OCI-LY1 (cell line): ENCODE results near the gene CTTNBP2.

ENCODE experiments used
- H2AFZ ChIP-seq: fragments of 200-600 bp; sonication (generic), shearing (Covaris generic); 2 replicates; pipeline ENCODE4 v1.6.0; 2014; ENCODE audit warnings: antibody characterized with exemption, mild to moderate bottlenecking, low read length
- H3F3A ChIP-seq: fragments of 200-600 bp; sonication (generic), shearing (Covaris generic); 2 replicates; pipeline ENCODE4 v1.6.0; 2014; ENCODE audit warnings: mild to moderate bottlenecking, antibody characterized with exemption, low read length, moderate library complexity; ENCODE audit not compliant: insufficient read depth
- H3K27ac ChIP-seq: fragments of 200-600 bp; sonication (generic); 2 replicates; pipeline ENCODE4 v1.5.1; 2014; ENCODE audit warnings: low read length, mixed run types, mild to moderate bottlenecking, low read depth; ENCODE audit not compliant: poor library complexity, severe bottlenecking
- H3K27me3 ChIP-seq: fragments of 200-600 bp; sonication (generic); 2 replicates; pipeline ENCODE4 v1.6.0; 2014; ENCODE audit warnings: antibody characterized with exemption, mild to moderate bottlenecking, low read length, moderate library complexity; ENCODE audit not compliant: insufficient read depth
- H3K36me3 ChIP-seq: fragments of 200-600 bp; sonication (generic); 2 replicates; pipeline ENCODE4 v1.6.1; 2014; ENCODE audit warnings: mild to moderate bottlenecking, antibody characterized with exemption, low read length, moderate library complexity, mixed read lengths; ENCODE audit not compliant: insufficient read depth
- H3K4me1 ChIP-seq: fragments of 200-600 bp; sonication (generic); 2 replicates; pipeline ENCODE4 v1.5.1; 2014; ENCODE audit warnings: mild to moderate bottlenecking, low read length, moderate library complexity; ENCODE audit not compliant: insufficient read depth, severe bottlenecking
- H3K4me2 ChIP-seq: fragments of 200-600 bp; sonication (generic), shearing (Covaris generic); 2 replicates; pipeline ENCODE4 v1.6.1; 2014; ENCODE audit warnings: low read length
- H3K4me3 ChIP-seq: fragments of 200-600 bp; sonication (generic); 2 replicates; pipeline ENCODE4 v1.5.1; 2014; ENCODE audit warnings: low read length, low read depth, mild to moderate bottlenecking, mixed read lengths; ENCODE audit not compliant: poor library complexity, severe bottlenecking
- H3K79me2 ChIP-seq: fragments of 200-600 bp; shearing (Covaris generic); 2 replicates; pipeline ENCODE4 v1.6.1; 2016; ENCODE audit warnings: mixed run types, low read length, mixed read lengths; ENCODE audit not compliant: insufficient read depth
- H3K9ac ChIP-seq: fragments of 200-600 bp; sonication (generic), shearing (Covaris generic); 2 replicates; pipeline ENCODE4 v1.6.1; 2014; ENCODE audit warnings: mild to moderate bottlenecking, low read length, mixed read lengths
- H3K9me2 ChIP-seq: fragments of 200-600 bp; sonication (generic), shearing (Covaris generic); 2 replicates; pipeline ENCODE4 v1.6.1; 2014; ENCODE audit warnings: low read depth, mild to moderate bottlenecking, low read length, mixed read lengths
- H3K9me3 ChIP-seq: fragments of 200-600 bp; shearing (Covaris generic); 2 replicates; pipeline ENCODE4 v1.6.1; 2014; ENCODE audit warnings: low read length, mixed read lengths
- H4K20me1 ChIP-seq: fragments of 200-600 bp; sonication (generic), shearing (Covaris generic); 2 replicates; pipeline ENCODE4 v1.6.0; 2016; ENCODE audit warnings: mild to moderate bottlenecking, low read length; ENCODE audit not compliant: insufficient read depth
- EZH2 ChIP-seq: fragments of 200-600 bp; sonication (generic), shearing (Covaris generic); IDR thresholded peaks from 2 replicates; pipeline ENCODE4 v1.8.0; 2017; ENCODE audit warnings: borderline replicate concordance, mixed run types, mild to moderate bottlenecking, antibody characterized with exemption, low read length, moderate library complexity, mixed read lengths
- TF ChIP-seq, protein P1 (sequence below): fragments of 200-600 bp; sonication (generic), shearing (Covaris generic); IDR thresholded peaks from 2 replicates; pipeline ENCODE4 v1.5.1; 2017; ENCODE audit warnings: mild to moderate bottlenecking, antibody characterized with exemption, low read length, moderate library complexity, mixed read lengths

CTTNBP2 gene

DNA sequence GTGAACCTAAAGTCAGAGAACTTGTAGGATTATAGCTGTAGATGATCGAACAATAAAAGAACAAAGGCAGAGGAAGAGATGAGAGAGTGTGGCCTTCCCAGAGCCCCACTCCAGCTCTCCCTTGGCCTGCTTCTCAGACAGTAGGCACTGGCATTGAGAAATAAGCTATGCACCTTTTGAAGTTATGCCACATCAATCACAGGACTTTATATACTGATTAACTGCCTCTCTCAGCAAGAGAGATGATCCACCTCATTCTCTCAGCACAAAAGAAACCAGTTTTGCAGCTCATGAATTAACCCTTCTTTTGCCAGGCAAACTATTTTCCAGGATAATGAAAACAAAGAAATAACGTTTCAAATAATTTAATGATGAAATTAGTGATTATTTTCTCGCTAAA is 22.0 kb upstream of the CTTNBP2 start:
- no peaks in the 10 kb centered on the region for H3K9me3 ChIP-seq
- no peak overlapping the region for H3K27ac ChIP-seq
- TF ChIP-seq, protein P1, sequence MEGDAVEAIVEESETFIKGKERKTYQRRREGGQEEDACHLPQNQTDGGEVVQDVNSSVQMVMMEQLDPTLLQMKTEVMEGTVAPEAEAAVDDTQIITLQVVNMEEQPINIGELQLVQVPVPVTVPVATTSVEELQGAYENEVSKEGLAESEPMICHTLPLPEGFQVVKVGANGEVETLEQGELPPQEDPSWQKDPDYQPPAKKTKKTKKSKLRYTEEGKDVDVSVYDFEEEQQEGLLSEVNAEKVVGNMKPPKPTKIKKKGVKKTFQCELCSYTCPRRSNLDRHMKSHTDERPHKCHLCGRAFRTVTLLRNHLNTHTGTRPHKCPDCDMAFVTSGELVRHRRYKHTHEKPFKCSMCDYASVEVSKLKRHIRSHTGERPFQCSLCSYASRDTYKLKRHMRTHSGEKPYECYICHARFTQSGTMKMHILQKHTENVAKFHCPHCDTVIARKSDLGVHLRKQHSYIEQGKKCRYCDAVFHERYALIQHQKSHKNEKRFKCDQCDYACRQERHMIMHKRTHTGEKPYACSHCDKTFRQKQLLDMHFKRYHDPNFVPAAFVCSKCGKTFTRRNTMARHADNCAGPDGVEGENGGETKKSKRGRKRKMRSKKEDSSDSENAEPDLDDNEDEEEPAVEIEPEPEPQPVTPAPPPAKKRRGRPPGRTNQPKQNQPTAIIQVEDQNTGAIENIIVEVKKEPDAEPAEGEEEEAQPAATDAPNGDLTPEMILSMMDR: no peak
- no peak for TF ChIP-seq EZH2
- H3K9me2 ChIP-seq: no peaks in the 10 kb centered on the region
- H3K36me3 ChIP-seq: no peaks in the 10 kb centered on the region
- no peaks in the 10 kb centered on the region for H3K4me1 ChIP-seq
- H3K79me2 ChIP-seq: no peaks in the 10 kb centered on the region
- H4K20me1 ChIP-seq: no peaks in the 10 kb centered on the region
- no peak overlapping the region for H2AFZ ChIP-seq
- H3K9ac ChIP-seq: no peak overlapping the region
- H3K4me3 ChIP-seq: no peak overlapping the region
- H3K4me2 ChIP-seq: no peak overlapping the region
- no peaks in the 10 kb centered on the region for H3K27me3 ChIP-seq
- no peaks in the 10 kb centered on the region for H3F3A ChIP-seq

DNA sequence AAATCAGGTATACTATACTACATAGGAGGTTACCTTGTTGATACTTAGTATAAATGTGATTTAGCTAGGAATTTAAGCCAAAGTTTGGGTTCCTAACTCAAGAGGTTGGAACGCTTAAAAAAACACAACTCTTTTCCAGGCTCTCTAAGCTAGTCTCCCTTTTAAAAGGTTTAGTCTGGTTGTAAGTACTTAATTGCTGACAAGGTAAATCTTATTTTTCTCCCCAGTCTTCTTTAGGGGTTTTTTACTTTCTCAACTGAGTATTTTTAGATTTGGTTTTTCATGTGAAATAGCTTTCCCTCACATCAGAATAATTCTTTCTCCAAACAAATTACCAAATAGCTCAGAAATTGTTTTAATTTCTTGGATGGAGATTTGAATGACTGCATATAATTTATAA is 20.8 kb upstream of the CTTNBP2 start:
- no peaks in the 10 kb centered on the region for H3F3A ChIP-seq
- no peaks in the 10 kb centered on the region for H3K27me3 ChIP-seq
- no peaks in the 10 kb centered on the region for H4K20me1 ChIP-seq
- no peak overlapping the region for H3K27ac ChIP-seq
- TF ChIP-seq, protein P1: no peak
- no peak for TF ChIP-seq EZH2
- H3K4me3 ChIP-seq: no peak overlapping the region
- no peaks in the 10 kb centered on the region for H3K9me3 ChIP-seq
- H3K36me3 ChIP-seq: no peaks in the 10 kb centered on the region
- no peaks in the 10 kb centered on the region for H3K4me1 ChIP-seq
- no peaks in the 10 kb centered on the region for H3K9me2 ChIP-seq
- H3K4me2 ChIP-seq: no peak overlapping the region
- H3K79me2 ChIP-seq: no peaks in the 10 kb centered on the region
- H3K9ac ChIP-seq: no peak overlapping the region
- H2AFZ ChIP-seq: no peak overlapping the region

DNA sequence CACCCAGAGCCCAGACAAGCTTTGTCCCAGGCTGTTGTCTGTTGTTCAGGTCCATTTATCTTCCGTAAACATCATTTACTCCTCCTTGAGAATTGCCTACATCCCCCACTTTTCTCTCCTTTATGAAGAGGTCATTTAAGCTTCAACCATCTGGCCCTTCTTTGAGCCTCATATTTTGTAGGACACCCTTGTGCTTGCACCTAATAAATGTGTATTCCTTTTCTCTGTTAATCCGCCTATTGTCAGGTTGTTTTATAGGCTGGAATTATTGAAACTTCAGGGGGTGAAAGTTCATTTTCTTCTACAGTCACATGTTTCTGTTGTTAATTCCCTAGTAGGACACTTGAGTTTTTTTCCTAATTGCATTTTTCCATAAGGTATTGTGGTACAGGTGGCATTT is 19.6 kb upstream of the CTTNBP2 start:
- no peak for TF ChIP-seq EZH2
- TF ChIP-seq, protein P1: no peak
- H2AFZ ChIP-seq: no peak overlapping the region
- H3K79me2 ChIP-seq: no peaks in the 10 kb centered on the region
- H3K27ac ChIP-seq: no peak overlapping the region
- H3K9ac ChIP-seq: no peak overlapping the region
- H3K36me3 ChIP-seq: no peaks in the 10 kb centered on the region
- no peak overlapping the region for H3K4me2 ChIP-seq
- H3K27me3 ChIP-seq: no peaks in the 10 kb centered on the region
- H3F3A ChIP-seq: no peaks in the 10 kb centered on the region
- no peak overlapping the region for H3K4me3 ChIP-seq
- H3K9me3 ChIP-seq: no peaks in the 10 kb centered on the region
- no peaks in the 10 kb centered on the region for H3K9me2 ChIP-seq
- no peaks in the 10 kb centered on the region for H3K4me1 ChIP-seq
- no peaks in the 10 kb centered on the region for H4K20me1 ChIP-seq
